LHCN-M2 (cell line): ENCODE measurements around the gene MBLAC1. TPM values are rescaled to one million over a fixed set of nuclear protein-coding genes. Genes with fewer than 3 reads are reported as not detected.

Source experiments
- DNase-seq: peaks from one replicate; pipeline ENCODE4 v3.0.0-alpha.2; 2012; ENCODE audit warnings: low read depth
- total RNA-seq: library from RNA; depleted of rRNA; stranded (reverse); fragments of >200 nt; gene quantifications from 2 replicates; pipeline ENCODE4 v1.2.3, GENCODE V29; 2014

The MBLAC1 gene
- total RNA-seq, 1 experiment from 2014 or later: 5.9 TPM

DNA sequence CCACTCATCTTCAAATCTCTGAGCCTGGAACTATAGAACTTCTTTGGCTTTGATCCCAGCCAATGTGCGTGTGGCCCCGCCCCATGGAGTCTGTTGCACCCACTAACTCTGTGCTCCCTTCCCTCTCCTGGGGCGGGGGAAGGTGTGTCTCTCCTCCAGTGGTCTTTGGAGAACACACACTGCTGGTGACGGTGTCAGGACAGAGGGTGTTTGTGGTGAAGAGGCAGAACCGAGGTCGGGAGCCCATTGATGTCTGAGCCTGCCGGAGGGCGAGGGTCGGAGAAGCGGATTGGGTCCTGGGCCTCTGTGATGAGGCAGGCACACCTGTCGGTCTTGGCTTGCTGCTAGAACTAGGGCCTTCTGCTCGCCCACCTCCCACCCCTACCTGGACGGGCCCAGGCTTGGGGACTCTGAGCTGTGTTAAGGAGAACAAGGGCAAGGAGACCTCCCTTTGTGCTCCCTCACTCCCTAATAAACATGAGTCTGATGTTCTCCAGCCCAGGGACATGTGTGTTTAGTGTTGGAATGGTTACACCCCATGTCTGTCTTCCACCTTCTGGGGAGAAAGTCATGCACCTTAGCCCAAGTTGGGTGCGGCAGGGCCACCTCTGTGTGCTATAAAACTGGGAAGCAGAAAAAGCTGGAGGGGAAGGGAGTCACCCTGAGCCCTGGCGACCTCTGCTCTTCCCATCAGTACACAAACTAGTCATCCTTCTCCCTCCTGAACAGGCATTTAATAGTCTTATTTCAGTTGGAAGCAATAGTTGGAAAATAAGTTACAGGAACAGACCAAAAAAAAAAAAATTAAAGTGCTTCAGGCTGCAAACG lies 27.2 kb downstream of the MBLAC1 start:
- DNase-seq: no peak

DNA sequence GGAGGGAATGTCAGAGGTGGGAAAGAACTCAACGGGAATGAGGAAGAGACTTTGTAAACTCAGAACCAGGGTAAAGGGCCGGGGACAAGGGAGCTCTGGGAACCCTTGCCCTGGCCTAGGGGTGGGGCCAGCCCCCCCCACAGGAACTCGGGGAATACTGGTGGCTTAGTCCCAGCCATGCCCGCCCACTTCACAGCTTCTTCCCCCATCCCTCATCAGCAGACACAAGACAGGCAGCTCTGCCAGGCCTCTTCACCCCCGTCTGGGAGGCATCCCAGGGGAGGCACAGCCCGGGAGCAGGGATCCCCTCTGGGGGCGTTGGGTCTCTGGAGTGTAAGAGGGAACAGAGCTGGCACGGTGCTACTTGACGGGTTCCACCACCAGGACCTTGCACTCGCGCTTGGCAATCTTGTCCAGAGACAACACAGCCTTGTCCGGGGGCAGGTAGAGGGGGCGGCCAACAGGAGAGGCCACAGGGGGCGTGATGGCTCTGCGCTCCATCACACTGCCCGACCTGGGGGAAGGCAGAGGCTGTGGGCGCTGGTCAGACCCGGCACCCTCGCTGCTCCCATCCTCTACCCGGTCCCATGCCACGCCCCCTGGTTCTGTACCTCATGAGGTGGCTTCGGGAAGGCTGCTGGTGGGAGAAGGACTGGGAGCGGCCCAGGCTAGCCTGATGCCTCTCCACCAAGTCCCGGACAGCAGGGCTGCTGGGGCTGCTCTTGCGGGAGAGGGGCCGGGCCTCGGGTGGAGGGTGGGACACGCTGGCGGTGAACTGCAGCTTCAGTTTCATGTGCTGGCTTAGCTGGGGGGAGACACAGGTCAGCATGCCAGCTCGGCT lies 28.1 kb downstream of the MBLAC1 start:
- no peak for DNase-seq

DNA sequence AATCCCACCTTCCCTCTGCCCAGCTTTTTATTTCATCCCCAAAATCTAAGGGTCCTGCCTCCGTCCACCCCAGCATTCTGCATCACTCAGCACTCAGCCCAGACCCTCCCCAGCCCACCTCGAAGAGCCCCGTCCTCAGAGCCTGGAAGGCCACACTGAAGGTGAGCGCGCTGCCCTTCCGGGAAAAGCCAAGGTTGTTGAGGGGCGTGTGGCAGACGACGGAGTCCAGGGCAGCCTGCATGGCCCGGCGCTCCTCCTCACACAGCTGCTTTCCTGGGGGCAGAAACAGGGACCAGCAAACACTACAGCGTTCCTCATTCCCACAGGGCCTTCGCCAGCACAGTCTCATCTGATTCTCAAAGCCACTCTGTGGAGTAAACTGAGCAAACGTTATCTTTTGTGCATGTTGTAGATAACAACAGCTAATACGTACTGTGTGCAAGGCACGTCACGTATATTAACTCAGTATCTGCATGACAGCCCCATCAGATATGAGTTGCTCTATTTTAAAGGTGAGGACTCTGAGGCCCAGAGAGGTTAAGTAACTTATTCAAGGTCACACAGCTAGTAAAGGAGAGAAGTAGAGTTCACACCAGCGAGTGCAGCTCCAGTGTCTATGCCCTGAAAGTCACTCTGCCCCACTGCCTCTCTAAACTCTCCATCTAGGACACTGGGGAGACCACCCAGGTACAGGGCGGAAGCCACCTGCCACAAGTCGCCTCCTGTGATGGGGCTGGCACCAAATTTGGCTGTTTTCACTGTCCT lies 29.0 kb downstream of the MBLAC1 start:
- DNase-seq: no peak

- DNase-seq: no peak
Observed at GRCh38 chr7:100156331-100157068, 29.7 kb downstream of the MBLAC1 start.

DNA sequence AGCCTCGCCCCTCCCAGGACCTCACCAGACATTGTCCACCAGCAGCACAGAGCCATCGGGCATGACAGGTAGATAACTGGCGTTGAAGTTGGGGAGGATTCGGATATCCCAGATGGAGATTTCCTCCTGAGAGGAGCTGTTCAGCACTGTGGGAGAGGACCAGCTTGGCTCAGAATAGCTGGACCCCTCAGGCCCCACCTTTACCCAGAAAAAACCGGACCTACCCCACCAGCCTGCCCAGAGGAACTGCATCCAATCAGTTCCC lies 30.2 kb downstream of the MBLAC1 start:
- no peak for DNase-seq

- DNase-seq: peak; percentile 77
Observed at GRCh38 chr7:100157334-100158228, 30.8 kb downstream of the MBLAC1 start.

- DNase-seq: peak; percentile 84
Observed at GRCh38 chr7:100158229-100159098, 31.7 kb downstream of the MBLAC1 start, which contains the start of gene TRAPPC14. TSS of gene TRAPPC14 (minus strand) at chr7:100158723. CDS start at chr7:100158499, 224 bp downstream.

DNA sequence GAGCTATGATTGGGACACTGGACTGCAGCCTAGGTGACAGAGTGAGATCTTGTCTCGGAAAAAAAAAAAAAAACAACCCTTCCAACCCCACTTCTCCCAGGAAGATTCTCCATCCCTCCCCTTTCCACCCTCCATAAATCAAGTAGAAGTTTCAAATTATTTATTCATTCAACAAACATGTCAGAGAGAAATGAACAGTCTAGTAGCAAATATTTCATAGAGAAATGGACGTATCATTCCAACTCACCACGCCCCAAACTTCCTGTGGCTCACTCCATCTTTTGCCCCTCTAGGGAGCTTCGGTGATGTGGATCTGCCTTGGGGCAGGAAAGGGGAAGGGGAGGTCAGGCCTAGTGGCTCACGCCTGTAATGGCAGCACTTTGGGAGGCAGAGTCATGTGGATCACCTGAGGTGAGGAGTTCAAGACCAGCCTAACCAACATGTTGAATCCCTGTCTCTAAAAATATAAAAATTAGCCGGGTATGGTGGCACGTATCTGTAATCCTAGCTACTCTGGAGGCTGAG lies 32.4 kb downstream of the MBLAC1 start:
- DNase-seq: peak; percentile 49

DNA sequence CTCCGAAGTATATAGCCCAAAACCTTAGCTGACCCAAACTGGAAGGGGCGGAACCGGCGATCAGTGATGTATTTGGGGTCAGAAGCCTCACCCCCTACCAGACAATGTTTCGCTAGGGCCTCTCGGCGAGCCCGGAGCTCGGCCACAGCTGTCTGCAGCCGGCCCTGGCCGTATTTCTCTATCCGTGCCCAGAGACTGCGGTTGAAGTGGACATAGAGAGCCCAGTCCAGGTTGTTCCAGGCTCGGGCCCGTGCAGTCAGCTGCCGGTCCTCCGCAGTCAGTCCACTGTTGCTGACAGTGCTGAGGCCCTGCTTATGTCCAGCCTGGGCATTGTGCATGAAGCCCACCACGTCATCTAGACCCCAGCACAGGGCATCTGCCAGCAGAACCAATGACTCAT lies 33.3 kb downstream of the MBLAC1 start:
- DNase-seq: no peak

GRCh38 chr7:100163006-100163531 lies 36.3 kb downstream of the MBLAC1 start:
- no peak for DNase-seq

- no peak for DNase-seq
Observed at GRCh38 chr7:100163871-100164270, 37.1 kb downstream of the MBLAC1 start.

DNA sequence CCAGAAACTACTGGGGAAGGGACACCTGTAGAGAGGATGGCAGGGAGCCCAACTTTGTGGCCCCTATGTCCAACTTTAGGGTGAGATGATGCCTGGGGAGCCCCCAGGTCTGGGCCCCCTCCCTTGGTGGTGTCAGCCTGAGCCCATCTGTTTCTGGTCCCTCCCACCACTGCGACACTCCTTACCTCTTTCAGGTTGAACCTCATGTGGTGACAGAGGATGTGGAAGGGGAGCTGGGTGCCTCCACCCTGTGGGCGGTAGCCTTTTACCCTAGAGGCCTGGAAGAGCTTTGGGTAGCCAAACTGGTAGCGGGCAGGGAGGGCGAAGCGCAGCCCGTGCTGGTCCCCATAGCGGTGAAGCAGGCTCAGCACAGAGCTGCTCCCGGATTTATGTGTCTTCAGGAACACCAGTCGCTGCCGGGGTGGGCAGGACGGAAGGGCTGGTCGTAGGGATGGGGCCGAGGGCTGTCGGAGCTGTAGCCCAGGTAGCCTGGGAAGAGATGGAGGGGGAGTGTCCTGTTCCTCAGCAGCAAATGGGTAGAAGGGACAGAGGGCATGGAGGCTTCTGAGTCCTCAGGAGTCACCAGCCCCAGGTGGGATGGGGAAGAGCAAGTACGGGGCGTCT lies 39.7 kb downstream of the MBLAC1 start:
- no peak for DNase-seq

DNA sequence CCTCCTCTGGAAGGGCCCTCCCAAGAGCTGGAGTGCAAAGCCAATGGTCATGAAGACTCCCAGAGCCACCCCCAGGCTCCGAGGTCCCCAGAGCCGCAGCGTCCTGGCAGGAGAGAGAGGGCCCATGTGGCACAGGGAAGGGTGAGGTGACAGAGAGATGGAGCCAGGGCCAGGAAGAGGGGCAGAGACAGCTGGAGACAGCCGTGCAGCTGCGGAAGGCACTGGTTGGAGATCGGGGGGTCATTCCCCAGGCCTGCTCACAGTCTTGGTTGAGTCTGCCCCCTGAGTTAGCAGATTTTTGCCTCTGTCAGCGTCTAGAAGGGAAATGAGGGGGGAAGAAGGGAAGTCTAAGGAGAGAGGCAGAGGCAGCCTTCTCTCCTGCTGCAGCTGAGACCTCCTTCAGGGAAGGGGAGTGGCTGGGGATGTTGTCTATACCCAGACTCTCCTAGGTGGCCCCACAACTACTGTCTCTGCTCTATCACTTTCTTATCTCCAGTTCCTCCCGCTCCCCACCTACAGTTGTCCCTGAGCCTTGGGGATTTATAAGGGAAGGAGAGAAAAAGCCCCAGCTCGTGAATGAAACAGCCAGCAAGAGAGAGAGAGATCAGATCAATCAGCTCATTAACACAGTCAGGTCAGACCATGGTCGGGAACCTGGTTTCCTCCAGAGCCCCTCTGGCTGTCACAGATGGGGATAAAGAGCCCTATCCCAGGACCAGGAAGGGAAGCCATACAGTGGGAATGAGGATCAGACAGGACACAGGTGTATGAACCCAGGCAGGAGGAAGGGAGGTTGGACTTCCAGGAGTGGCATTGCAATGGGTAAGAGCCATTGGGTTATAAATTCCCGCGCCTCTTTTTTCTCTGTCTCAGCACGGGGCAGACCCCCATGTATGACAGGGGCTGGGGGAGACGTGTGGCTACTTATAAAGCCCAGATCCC lies 40.5 kb downstream of the MBLAC1 start:
- no peak for DNase-seq

DNA sequence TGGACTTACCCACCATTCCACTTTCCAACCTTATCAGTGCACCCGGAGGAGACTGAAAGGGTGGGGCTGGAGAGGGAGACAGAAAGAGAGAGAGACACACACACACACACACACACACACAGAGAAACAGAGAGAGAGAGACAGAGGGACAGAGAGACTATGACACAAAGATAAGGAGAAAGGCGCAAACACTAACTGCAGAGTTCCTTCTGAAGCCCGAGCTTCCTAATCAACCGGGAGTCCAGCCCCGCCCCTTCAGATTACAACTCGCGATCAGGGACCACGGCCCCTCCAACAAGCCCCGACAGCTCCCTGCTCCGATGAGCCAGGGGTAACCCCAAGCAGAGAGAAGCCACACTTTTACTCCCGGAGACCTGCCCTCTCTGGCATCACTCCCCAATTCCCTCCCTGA lies 41.2 kb downstream of the MBLAC1 start:
- peak; percentile 34 for DNase-seq

- DNase-seq: no peak
Observed at GRCh38 chr7:100169147-100169850, 42.5 kb downstream of the MBLAC1 start.

GRCh38 chr7:100170101-100170897 lies 43.5 kb downstream of the MBLAC1 start:
- no peak for DNase-seq
